ENCODE results near the gene FTO.

FTO gene

GRCh38 chr16:54177052-54177861 is 473.3 kb downstream of the FTO start:
- TF ChIP-seq TAF1 (IDR thresholded peaks at IDR 0.05; ENCODE audit: borderline replicate concordance, insufficient read depth, low read length) (no peak), POLR2AphosphoS5 (IDR thresholded peaks at IDR 0.05; ENCODE audit: low read depth, low read length) (no peak), REST (IDR thresholded peaks at IDR 0.05; ENCODE audit: insufficient read depth in 1 of 2, low read depth in 2 of 2, low read length in 2 of 2) (no peak), FOXP2 (optimal IDR thresholded peaks at IDR 0.05; ENCODE audit: borderline replicate concordance, extremely low read depth, extremely low read length, insufficient read depth) (no peak), SIN3A (IDR thresholded peaks at IDR 0.05; ENCODE audit: borderline replicate concordance, insufficient read depth, low read length) (no peak)

- TF ChIP-seq POLR2AphosphoS5 (IDR thresholded peaks at IDR 0.05; ENCODE audit: low read depth, low read length) (no peak), SIN3A (IDR thresholded peaks at IDR 0.05; ENCODE audit: borderline replicate concordance, insufficient read depth, low read length) (no peak), FOXP2 (optimal IDR thresholded peaks at IDR 0.05; ENCODE audit: borderline replicate concordance, extremely low read depth, extremely low read length, insufficient read depth) (no peak), REST (IDR thresholded peaks at IDR 0.05; ENCODE audit: insufficient read depth in 1 of 2, low read depth in 2 of 2, low read length in 2 of 2) (no peak), TAF1 (IDR thresholded peaks at IDR 0.05; ENCODE audit: borderline replicate concordance, insufficient read depth, low read length) (no peak)
Observed at GRCh38 chr16:54177862-54178477, 474.0 kb downstream of the FTO start.

- TF ChIP-seq FOXP2 (optimal IDR thresholded peaks at IDR 0.05; ENCODE audit: borderline replicate concordance, extremely low read depth, extremely low read length, insufficient read depth): no peak
- TF ChIP-seq POLR2AphosphoS5 (IDR thresholded peaks at IDR 0.05; ENCODE audit: low read depth, low read length): no peak
- no peak for TF ChIP-seq SIN3A (IDR thresholded peaks at IDR 0.05; ENCODE audit: borderline replicate concordance, insufficient read depth, low read length)
- no peak for TF ChIP-seq REST (IDR thresholded peaks at IDR 0.05; ENCODE audit: insufficient read depth in 1 of 2, low read depth in 2 of 2, low read length in 2 of 2)
- no peak for TF ChIP-seq TAF1 (IDR thresholded peaks at IDR 0.05; ENCODE audit: borderline replicate concordance, insufficient read depth, low read length)
Observed at GRCh38 chr16:54178478-54178976, 474.6 kb downstream of the FTO start.

DNA sequence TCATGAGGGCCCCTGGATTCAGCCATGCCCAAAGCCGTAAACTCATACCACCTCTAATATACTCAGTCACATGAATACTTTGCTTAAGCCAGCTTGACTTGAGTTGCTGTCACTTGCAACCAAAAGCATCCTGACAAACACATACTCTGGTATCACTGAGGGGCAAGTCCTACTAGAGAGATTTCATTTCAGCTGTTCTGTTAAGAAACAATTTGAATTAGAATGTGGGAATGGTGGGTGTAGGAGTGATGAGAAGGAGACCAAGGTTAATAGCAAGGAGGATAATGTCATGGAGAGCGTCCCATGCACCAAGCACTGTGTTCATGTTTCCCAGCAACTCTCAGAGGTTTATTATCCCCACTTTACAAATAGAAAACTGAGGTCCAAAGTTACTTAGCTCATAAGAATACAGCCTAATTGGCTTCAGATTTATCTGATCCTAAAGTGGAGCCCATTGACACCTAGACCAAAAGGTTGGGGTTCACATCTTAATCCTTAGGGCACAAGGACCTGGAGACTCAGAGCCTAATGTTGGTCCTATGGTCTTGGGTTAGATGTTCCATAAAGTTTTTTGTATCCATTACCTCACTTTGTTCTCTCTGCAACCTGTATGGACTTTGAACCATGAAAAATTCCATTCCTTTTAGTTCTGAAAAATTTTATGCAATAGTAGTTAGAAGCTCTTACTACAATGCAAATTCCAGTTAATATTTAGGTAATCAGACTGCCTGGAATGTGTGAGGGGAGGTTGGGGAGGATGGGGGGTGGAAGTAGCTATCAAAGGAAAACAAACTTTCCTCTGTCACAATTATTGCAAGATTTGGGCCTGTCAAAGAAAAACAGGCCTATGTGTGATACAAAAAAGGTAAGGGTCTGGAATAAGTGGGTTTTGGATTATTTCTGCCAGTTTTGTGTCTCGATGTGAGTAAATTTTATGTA is 476.7 kb downstream of the FTO start:
- TF ChIP-seq REST (IDR thresholded peaks at IDR 0.05; ENCODE audit: insufficient read depth in 1 of 2, low read depth in 2 of 2, low read length in 2 of 2): no peak
- no peak for TF ChIP-seq SIN3A (IDR thresholded peaks at IDR 0.05; ENCODE audit: borderline replicate concordance, insufficient read depth, low read length)
- TF ChIP-seq POLR2AphosphoS5 (IDR thresholded peaks at IDR 0.05; ENCODE audit: low read depth, low read length): no peak
- no peak for TF ChIP-seq TAF1 (IDR thresholded peaks at IDR 0.05; ENCODE audit: borderline replicate concordance, insufficient read depth, low read length)
- no peak for TF ChIP-seq FOXP2 (optimal IDR thresholded peaks at IDR 0.05; ENCODE audit: borderline replicate concordance, extremely low read depth, extremely low read length, insufficient read depth)

Data from PFSK-1 (cell line).